Neural cell (in vitro differentiated cells): ENCODE results near the gene CAMK1D. TPM values are rescaled to one million over a fixed set of nuclear protein-coding genes. Genes with fewer than 3 reads are reported as not detected.

Experiments
- H2AFZ ChIP-seq: fragments of 200-600, 300-800 bp; sonication (generic), shearing (Covaris generic); 2 replicates; pipeline ENCODE4 v1.6.0; 2014; ENCODE audit warnings: low read depth, mild to moderate bottlenecking, antibody characterized with exemption, low read length, moderate library complexity
- H3F3A ChIP-seq: fragments of 200-600 bp; shearing (Covaris generic); 2 replicates; pipeline ENCODE4 v1.6.1; 2016; ENCODE audit warnings: mild to moderate bottlenecking, moderate library complexity, mixed read lengths, antibody characterized with exemption, low read length; ENCODE audit not compliant: insufficient read depth, poor library complexity, severe bottlenecking
- H3K27ac ChIP-seq: fragments of 200-600, 300-800 bp; sonication (generic), shearing (Covaris generic); 2 replicates; pipeline ENCODE4 v1.5.1; 2014; ENCODE audit warnings: mild to moderate bottlenecking, low read length, moderate library complexity
- H3K27me3 ChIP-seq: fragments of 300-800, 200-600 bp; sonication (generic), shearing (Covaris generic); 2 replicates; pipeline ENCODE4 v1.6.0; 2014; ENCODE audit warnings: mild to moderate bottlenecking, low read depth, low read length, moderate library complexity; ENCODE audit not compliant: insufficient read depth
- H3K36me3 ChIP-seq: fragments of 300-800, 200-600 bp; sonication (generic), shearing (Covaris generic); 2 replicates; pipeline ENCODE4 v1.5.1; 2014; ENCODE audit warnings: mild to moderate bottlenecking, antibody characterized with exemption, low read length, moderate library complexity; ENCODE audit not compliant: insufficient read depth
- H3K4me2 ChIP-seq: fragments of 300-800, 200-600 bp; sonication (generic), shearing (Covaris generic); 2 replicates; pipeline ENCODE4 v1.6.0; 2014; ENCODE audit warnings: mild to moderate bottlenecking, low read length
- H3K4me3 ChIP-seq: fragments of 300-800, 200-600 bp; sonication (generic), shearing (Covaris generic); 2 replicates; pipeline ENCODE4 v1.5.1; 2014; ENCODE audit warnings: mild to moderate bottlenecking, low read length, moderate library complexity
- H3K79me2 ChIP-seq: fragments of 200-600 bp; shearing (Covaris generic); replicated peaks from 2 replicates; pipeline ENCODE4 v1.6.0; 2014; ENCODE audit warnings: mild to moderate bottlenecking, low read length, moderate library complexity; ENCODE audit not compliant: insufficient read depth
- H3K9ac ChIP-seq: fragments of 300-800, 200-600 bp; sonication (generic), shearing (Covaris generic); 2 replicates; pipeline ENCODE4 v1.6.1; 2016; ENCODE audit warnings: mild to moderate bottlenecking, low read length, mixed read lengths
- H3K9me2 ChIP-seq: fragments of 200-600 bp; shearing (Covaris generic); 2 replicates; pipeline ENCODE4 v1.6.1; 2016; ENCODE audit warnings: mild to moderate bottlenecking, low read length, mixed read lengths; ENCODE audit not compliant: insufficient read depth
- H3K9me3 ChIP-seq: fragments of 200-600, 300-800 bp; sonication (generic), shearing (Covaris generic); 2 replicates; pipeline ENCODE4 v1.6.1; 2016; ENCODE audit warnings: mild to moderate bottlenecking, mixed run types, low read length, moderate library complexity, mixed read lengths
- H4K20me1 ChIP-seq: fragments of 200-600 bp; shearing (Covaris generic); 2 replicates; pipeline ENCODE4 v1.6.1; 2016; ENCODE audit warnings: mild to moderate bottlenecking, mixed run types; ENCODE audit not compliant: insufficient read depth
- EP300 ChIP-seq: fragments of 450-650 bp; conservative IDR thresholded peaks from 2 replicates; pipeline ENCODE4 v1.6.1; 2014; ENCODE audit warnings: antibody characterized with exemption, mild to moderate bottlenecking, moderate library complexity; ENCODE audit not compliant: poor library complexity, severe bottlenecking
- EZH2 ChIP-seq: fragments of 200-600, 300-800 bp; shearing (Covaris generic), sonication (generic); IDR thresholded peaks from 2 replicates; pipeline ENCODE4 v1.6.1; 2014; ENCODE audit warnings: antibody characterized with exemption, low read length, borderline replicate concordance, mild to moderate bottlenecking; ENCODE audit not compliant: insufficient read depth, poor library complexity, severe bottlenecking
- MXI1 ChIP-seq: fragments of 450-650 bp; conservative IDR thresholded peaks from 2 replicates; pipeline ENCODE4 v1.6.1; 2014; ENCODE audit warnings: antibody characterized with exemption, mild to moderate bottlenecking; ENCODE audit not compliant: poor library complexity, severe bottlenecking
- POLR2AphosphoS5 ChIP-seq: IDR thresholded peaks from 2 replicates; pipeline ENCODE4 v1.6.1; 2012
- RAD21 ChIP-seq: fragments of 450-650 bp; conservative IDR thresholded peaks from 2 replicates; pipeline ENCODE4 v1.6.1; 2014; ENCODE audit warnings: antibody characterized with exemption, mild to moderate bottlenecking, moderate library complexity
- SMC3 ChIP-seq: fragments of 450-650 bp; conservative IDR thresholded peaks from 2 replicates; pipeline ENCODE4 v1.6.1; 2014; ENCODE audit warnings: antibody characterized with exemption, mild to moderate bottlenecking, moderate library complexity; ENCODE audit not compliant: poor library complexity
- TAF1 ChIP-seq: IDR thresholded peaks from 2 replicates; pipeline ENCODE4 v1.6.1; 2012; ENCODE audit warnings: low read depth
- polyA plus RNA-seq: library from polyadenylated mRNA; depleted of rRNA; stranded (reverse); fragments of >200 nt; gene quantifications from 2 replicates; pipeline ENCODE4 v1.2.3, GENCODE V29; 2014
- TF ChIP-seq, protein P1 (sequence below): IDR thresholded peaks from 2 replicates; pipeline ENCODE4 v1.6.1; 2012; ENCODE audit warnings: borderline replicate concordance
- TF ChIP-seq, protein P2 (sequence below): fragments of 450-650 bp; IDR thresholded peaks from 2 replicates; pipeline ENCODE4 v1.5.1; 2014; ENCODE audit warnings: antibody characterized with exemption, mild to moderate bottlenecking, moderate library complexity; ENCODE audit not compliant: poor library complexity, severe bottlenecking

CAMK1D gene
- polyA plus RNA-seq, 1 donor from 2014 or later = 13.8 TPM

DNA sequence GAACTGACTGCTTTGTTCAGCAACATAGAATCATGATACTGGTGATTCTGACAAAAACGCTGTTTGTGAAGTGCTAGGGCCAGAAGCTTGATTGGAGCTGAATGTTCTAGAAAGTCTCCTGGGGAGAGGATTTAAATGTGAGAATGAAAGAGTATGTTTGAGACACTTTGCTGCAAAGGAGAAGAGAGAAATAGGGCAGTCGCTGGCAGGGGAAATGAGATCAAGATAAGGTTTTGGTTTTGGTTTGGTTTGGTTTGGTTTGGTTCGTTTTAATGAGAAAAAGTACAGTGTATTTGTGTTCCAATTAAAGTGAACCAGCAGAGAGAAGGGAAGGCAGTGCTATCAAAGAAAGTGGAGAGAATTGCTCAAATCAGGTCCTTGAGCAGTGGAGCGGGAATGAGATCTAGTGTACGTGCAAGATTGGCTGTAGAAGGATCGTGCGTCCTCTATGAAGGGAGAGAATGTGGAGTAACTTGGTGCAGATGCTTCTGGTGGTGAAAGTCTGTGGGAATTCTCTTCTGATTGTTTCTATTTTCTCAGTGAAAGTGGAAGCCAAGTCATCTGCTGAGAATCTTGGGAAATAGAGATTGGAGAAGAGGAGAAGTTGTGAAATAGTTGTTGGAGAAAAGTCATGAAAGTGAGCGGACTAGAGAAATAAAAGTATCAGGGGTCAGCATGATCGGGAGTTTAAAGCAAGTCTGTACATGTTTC lies 381.6 kb downstream of the CAMK1D start:
- no peak for TF ChIP-seq RAD21
- TF ChIP-seq, protein P1, sequence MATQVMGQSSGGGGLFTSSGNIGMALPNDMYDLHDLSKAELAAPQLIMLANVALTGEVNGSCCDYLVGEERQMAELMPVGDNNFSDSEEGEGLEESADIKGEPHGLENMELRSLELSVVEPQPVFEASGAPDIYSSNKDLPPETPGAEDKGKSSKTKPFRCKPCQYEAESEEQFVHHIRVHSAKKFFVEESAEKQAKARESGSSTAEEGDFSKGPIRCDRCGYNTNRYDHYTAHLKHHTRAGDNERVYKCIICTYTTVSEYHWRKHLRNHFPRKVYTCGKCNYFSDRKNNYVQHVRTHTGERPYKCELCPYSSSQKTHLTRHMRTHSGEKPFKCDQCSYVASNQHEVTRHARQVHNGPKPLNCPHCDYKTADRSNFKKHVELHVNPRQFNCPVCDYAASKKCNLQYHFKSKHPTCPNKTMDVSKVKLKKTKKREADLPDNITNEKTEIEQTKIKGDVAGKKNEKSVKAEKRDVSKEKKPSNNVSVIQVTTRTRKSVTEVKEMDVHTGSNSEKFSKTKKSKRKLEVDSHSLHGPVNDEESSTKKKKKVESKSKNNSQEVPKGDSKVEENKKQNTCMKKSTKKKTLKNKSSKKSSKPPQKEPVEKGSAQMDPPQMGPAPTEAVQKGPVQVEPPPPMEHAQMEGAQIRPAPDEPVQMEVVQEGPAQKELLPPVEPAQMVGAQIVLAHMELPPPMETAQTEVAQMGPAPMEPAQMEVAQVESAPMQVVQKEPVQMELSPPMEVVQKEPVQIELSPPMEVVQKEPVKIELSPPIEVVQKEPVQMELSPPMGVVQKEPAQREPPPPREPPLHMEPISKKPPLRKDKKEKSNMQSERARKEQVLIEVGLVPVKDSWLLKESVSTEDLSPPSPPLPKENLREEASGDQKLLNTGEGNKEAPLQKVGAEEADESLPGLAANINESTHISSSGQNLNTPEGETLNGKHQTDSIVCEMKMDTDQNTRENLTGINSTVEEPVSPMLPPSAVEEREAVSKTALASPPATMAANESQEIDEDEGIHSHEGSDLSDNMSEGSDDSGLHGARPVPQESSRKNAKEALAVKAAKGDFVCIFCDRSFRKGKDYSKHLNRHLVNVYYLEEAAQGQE = no peak
- no peak overlapping the region for H3K27ac ChIP-seq

DNA sequence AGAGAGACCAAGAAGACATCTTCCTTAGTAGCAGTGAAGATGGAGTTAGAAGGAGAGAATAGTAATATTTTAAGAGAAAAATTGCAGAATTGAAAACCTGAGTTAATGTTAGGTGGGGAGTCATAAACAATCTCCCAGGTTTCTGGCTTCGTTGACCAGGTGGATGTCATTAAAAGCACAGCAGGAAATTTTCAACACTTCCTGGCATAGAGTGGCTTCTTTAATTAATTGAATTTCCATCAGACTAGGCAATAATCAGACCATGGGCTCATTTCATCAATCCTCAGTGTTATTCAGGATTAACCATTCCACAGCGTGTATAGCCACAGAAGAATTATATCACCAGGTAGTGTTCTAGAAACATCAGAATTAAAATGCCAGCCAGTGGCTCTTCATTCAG lies 383.9 kb downstream of the CAMK1D start:
- H3K4me3 ChIP-seq = no peak overlapping the region
- H3K27ac ChIP-seq = no peak overlapping the region
- H3K36me3 ChIP-seq = no peaks in the 10 kb centered on the region
- H3K4me2 ChIP-seq = no peak overlapping the region
- no peaks in the 10 kb centered on the region for H3K9me3 ChIP-seq
- H2AFZ ChIP-seq = no peak overlapping the region
- H3K9me2 ChIP-seq = no peaks in the 10 kb centered on the region
- H3F3A ChIP-seq = no peaks in the 10 kb centered on the region
- no peak overlapping the region for H3K9ac ChIP-seq
- TF ChIP-seq POLR2AphosphoS5 (no peak), RAD21 (no peak), EZH2 (no peak), SMC3 (no peak), EP300 (no peak), TAF1 (no peak), MXI1 (no peak)
- TF ChIP-seq, protein P2, sequence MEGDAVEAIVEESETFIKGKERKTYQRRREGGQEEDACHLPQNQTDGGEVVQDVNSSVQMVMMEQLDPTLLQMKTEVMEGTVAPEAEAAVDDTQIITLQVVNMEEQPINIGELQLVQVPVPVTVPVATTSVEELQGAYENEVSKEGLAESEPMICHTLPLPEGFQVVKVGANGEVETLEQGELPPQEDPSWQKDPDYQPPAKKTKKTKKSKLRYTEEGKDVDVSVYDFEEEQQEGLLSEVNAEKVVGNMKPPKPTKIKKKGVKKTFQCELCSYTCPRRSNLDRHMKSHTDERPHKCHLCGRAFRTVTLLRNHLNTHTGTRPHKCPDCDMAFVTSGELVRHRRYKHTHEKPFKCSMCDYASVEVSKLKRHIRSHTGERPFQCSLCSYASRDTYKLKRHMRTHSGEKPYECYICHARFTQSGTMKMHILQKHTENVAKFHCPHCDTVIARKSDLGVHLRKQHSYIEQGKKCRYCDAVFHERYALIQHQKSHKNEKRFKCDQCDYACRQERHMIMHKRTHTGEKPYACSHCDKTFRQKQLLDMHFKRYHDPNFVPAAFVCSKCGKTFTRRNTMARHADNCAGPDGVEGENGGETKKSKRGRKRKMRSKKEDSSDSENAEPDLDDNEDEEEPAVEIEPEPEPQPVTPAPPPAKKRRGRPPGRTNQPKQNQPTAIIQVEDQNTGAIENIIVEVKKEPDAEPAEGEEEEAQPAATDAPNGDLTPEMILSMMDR = no peak
- TF ChIP-seq, protein P1 = no peak
- no peaks in the 10 kb centered on the region for H3K27me3 ChIP-seq
- no peaks in the 10 kb centered on the region for H3K79me2 ChIP-seq
- H4K20me1 ChIP-seq = no peaks in the 10 kb centered on the region

More for the DNA sequence above, 381.6 kb downstream of the CAMK1D start:
- H3F3A ChIP-seq = peaks cover 4% of the 10 kb centered on the region
- no peaks in the 10 kb centered on the region for H3K9me3 ChIP-seq
- H3K4me2 ChIP-seq = no peak overlapping the region
- no peaks in the 10 kb centered on the region for H3K9me2 ChIP-seq
- no peak overlapping the region for H3K9ac ChIP-seq
- no peaks in the 10 kb centered on the region for H4K20me1 ChIP-seq
- H3K79me2 ChIP-seq = no peaks in the 10 kb centered on the region
- H2AFZ ChIP-seq = no peak overlapping the region
- H3K27me3 ChIP-seq = no peaks in the 10 kb centered on the region
- no peaks in the 10 kb centered on the region for H3K36me3 ChIP-seq
- H3K4me3 ChIP-seq = no peak overlapping the region
